Activated T-cell treated with anti-CD3 and anti-CD28 coated beads, Interleukin-2, amount 50 U/mL, for 72 hours (primary cell): Measurements from ENCODE around the gene ETFBKMT. TPM values are rescaled to one million over a fixed set of nuclear protein-coding genes. Genes with fewer than 3 reads are reported as not detected.

Source experiments
- ATAC-seq, 2 donors: fragments of 150-1000 bp; cut with Tn5 transposase; replicated peaks in 1 of 2; 2 replicates each; pipeline ENCODE4 v1.10.0; 2021; ENCODE audit warnings: moderate library complexity in 2 of 2, mild to moderate bottlenecking in 1 of 2
- DNase-seq, 2 donors: peaks; one replicate each; pipeline ENCODE4 v3.0.0; 2021 to 2022; ENCODE audit warnings: mixed read lengths in 1 of 2
- H3K27ac Mint-ChIP-seq: one replicate; pipeline ENCODE4 v1.8.0; 2022; ENCODE audit warnings: mild to moderate bottlenecking, moderate library complexity, mixed read lengths
- H3K27me3 Mint-ChIP-seq: one replicate; pipeline ENCODE4 v1.8.0; 2022; ENCODE audit warnings: low read depth, mixed read lengths
- H3K36me3 Mint-ChIP-seq, 2 donors: one replicate each; pipeline ENCODE4 v1.8.0; 2022; ENCODE audit warnings: mixed read lengths in 2 of 2, mild to moderate bottlenecking in 1 of 2; ENCODE audit not compliant: insufficient read depth in 2 of 2
- H3K4me1 Mint-ChIP-seq: one replicate; pipeline ENCODE4 v1.8.0; 2022; ENCODE audit warnings: low read depth, mixed read lengths
- H3K4me3 Mint-ChIP-seq, 2 donors: one replicate each; pipeline ENCODE4 v1.8.0; 2022; ENCODE audit warnings: mild to moderate bottlenecking in 2 of 2, mixed read lengths in 2 of 2, moderate library complexity in 2 of 2
- H3K9me3 Mint-ChIP-seq, 2 donors: one replicate each; pipeline ENCODE4 v1.8.0; 2022; ENCODE audit warnings: mixed read lengths in 2 of 2
- total RNA-seq, 2 donors: library from RNA; stranded (reverse); gene quantifications; one replicate each; pipeline ENCODE4 v1.2.3, GENCODE V29; 2022

The ETFBKMT gene
- total RNA-seq, 2 donors from 2014 or later: 1.3 to 2.0 TPM

DNA sequence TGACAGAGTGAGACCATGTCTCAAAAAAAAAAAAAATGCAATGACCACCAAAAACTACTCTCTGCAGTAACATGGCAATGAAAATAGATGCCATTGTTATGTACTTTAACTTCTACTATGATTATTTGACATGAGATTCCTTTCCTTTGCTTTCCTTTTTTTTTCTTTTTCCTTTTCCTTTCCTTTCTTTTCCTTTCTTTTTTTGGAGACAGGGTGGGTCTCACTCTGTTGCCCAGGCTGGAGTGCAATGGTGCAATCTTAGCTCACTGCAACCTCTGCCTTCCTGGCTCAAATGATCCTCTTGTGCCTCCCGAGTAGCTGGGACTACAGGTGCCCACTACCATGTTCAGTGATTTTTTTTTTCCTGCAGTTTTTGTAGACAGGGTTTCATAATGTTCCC lies 24.9 kb upstream of the ETFBKMT start:
- no peaks in the 10 kb centered on the region for H3K36me3 Mint-ChIP-seq
- DNase-seq (no peak), ATAC-seq (no peak)
- no peaks in the 10 kb centered on the region for H3K9me3 Mint-ChIP-seq
- H3K27me3 Mint-ChIP-seq: no peaks in the 10 kb centered on the region
- no peaks in the 10 kb centered on the region for H3K4me1 Mint-ChIP-seq
- H3K27ac Mint-ChIP-seq: no peak overlapping the region
- H3K4me3 Mint-ChIP-seq: no peak overlapping the region

DNA sequence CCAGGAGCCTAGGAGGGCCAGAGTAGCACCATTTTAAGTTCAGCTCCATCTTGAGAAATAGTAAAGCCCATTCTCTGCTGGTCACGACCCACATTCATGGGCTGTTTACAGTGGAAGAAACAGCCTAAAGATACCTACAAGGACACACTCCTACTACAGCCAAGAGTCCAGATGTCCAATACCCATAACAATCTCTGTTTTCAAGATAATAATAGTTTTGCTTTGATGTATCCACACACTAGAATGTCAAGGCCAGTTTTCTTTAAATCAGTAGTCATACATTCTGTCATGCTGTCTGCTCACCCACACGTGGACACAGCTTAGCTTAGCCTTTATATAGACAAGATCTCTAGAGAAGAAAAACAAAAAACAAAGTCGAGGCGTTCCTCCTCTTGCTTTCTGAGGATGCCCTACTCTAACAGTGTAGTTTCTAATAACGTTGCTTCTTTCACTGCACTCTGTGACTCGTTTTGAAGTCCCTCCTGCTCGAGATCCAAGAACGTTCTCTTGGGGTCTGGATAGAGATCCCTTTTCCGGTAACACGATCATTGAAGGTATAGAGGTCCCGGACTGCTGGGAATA lies 17.9 kb upstream of the ETFBKMT start:
- no peak for DNase-seq
- no peaks in the 10 kb centered on the region for H3K4me1 Mint-ChIP-seq
- no peaks in the 10 kb centered on the region for H3K27me3 Mint-ChIP-seq
- no peak for ATAC-seq
- H3K36me3 Mint-ChIP-seq: no peaks in the 10 kb centered on the region
- H3K27ac Mint-ChIP-seq: no peak overlapping the region
- H3K9me3 Mint-ChIP-seq: no peaks in the 10 kb centered on the region
- no peak overlapping the region for H3K4me3 Mint-ChIP-seq

DNA sequence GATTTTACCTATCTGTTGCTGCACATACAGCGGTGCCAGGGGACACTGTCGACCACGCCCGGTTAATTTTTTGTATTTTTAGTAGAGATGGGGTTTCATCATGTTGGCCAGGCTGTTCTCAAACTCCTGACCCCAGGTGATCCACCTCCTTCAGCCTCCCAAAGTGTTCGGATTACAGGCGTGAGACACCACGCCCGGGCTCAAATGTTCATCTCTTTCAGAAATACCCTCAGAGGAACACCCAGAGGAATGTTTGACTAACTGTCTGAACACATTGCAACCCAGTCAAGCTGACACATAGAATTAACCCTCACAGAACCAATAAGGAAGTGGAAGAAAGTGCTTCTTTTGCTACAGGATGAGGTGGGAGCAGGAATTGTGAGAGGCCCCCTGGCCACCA lies 15.0 kb upstream of the ETFBKMT start:
- Mint-ChIP-seq H3K27ac (no peak overlapping the region), H3K36me3 (no peaks in the 10 kb centered on the region), H3K4me1 (no peaks in the 10 kb centered on the region), H3K27me3 (no peaks in the 10 kb centered on the region), H3K9me3 (no peaks in the 10 kb centered on the region), H3K4me3 (no peak overlapping the region)
- ATAC-seq (no peak), DNase-seq (no peak)

DNA sequence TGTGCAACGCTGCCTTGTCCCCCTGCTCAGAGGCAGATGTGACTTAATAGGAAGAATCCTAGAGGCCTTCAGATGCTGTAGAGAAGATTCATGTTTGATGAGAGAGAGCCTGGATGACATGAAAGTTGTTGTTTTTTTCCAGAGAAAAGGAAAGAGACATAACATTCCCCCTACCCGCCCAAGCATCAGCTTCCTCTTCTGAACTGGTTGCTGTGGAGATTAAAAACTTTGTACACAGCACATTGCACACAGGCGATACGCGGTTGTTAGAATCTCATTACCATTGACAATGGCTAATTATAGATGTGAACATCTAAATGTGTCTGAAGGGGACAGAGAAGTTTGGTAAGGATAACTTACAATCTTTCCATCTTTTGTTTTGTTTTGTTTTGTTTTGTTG lies 13.6 kb upstream of the ETFBKMT start:
- Mint-ChIP-seq H3K27me3 (no peaks in the 10 kb centered on the region), H3K9me3 (no peaks in the 10 kb centered on the region), H3K27ac (no peak overlapping the region), H3K4me3 (no peak overlapping the region), H3K4me1 (no peaks in the 10 kb centered on the region), H3K36me3 (no peaks in the 10 kb centered on the region)
- DNase-seq (no peak), ATAC-seq (no peak)

DNA sequence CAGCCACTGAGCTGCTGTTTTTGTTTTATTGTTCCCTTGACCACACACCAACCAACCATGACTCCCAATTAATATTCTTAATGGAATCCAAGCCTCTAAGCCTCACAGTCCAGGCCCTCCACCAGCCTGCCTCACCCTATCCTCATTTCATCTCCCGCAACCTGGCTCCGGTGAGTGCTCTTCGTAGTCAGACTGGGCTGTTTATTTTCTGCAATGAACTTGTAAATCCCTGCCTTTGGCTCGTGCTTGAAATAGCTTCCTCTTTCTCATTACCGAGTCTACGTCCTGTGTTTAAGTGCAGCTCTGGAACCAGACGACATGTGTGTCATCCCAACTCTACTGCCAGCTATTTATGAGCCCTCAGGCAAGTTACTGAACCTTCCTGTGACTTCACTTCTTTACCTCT lies 12.4 kb upstream of the ETFBKMT start:
- no peak for DNase-seq
- Mint-ChIP-seq H3K27ac (no peak overlapping the region), H3K27me3 (peaks cover 8% of the 10 kb centered on the region), H3K36me3 (no peaks in the 10 kb centered on the region), H3K4me3 (no peak overlapping the region), H3K9me3 (no peaks in the 10 kb centered on the region), H3K4me1 (no peaks in the 10 kb centered on the region)
- no peak for ATAC-seq

DNA sequence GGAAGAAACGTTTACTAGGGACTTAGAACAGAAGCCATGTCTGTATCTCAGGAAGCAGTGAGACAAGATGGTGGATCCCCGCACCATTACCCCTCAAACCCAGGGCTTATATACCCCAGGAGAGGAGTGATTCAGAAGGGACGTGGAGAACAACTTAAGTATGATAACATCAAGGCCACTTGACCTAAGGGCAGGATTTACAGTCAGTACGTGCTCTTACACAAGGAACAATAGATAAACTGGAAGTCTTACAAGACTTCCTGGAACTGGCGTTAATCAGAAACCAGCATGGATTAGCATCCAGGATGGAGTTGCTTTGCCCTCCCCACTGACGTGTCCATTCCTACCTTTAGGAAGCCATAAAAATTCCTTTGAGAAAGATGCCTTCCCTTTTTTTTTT lies 8.6 kb upstream of the ETFBKMT start:
- H3K27ac Mint-ChIP-seq: no peak overlapping the region
- ATAC-seq (no peak), DNase-seq (no peak)
- no peak overlapping the region for H3K4me3 Mint-ChIP-seq
- H3K9me3 Mint-ChIP-seq: no peaks in the 10 kb centered on the region
- H3K27me3 Mint-ChIP-seq: peaks cover 13% of the 10 kb centered on the region
- H3K4me1 Mint-ChIP-seq: peaks cover 14% of the 10 kb centered on the region
- no peaks in the 10 kb centered on the region for H3K36me3 Mint-ChIP-seq

DNA sequence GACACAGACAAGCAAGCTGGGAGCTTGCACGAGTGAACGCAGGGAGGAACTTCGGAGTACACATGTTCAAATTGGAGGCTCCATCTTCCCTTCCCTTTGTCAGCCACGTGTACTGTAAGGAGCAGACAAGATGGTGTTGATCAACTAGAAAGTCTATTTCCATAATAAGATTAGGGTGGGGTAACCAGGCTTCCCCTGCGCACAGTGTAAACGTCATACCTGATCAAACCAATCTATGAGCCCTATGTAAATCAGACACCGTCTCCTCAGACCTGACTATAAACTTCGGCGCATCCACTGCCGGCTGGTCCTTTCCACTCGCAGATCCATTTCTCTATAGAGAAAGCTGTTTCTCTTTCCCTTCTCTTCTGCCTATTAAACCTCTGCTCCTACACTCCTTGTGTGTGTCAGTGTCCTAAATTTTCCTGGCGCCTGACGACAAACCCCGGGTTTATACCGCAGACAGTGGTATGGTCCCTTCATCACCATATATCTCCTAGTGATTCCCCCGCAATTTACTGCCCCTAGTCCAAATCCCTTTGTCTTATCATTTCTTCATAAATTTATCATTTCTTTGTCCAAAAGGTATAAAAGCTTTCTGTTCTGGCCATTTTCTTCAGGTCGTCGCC lies 7.5 kb upstream of the ETFBKMT start:
- Mint-ChIP-seq H3K27me3 (peaks cover 13% of the 10 kb centered on the region), H3K4me1 (peaks cover 14% of the 10 kb centered on the region), H3K9me3 (no peaks in the 10 kb centered on the region), H3K36me3 (no peaks in the 10 kb centered on the region), H3K27ac (no peak overlapping the region), H3K4me3 (peak overlapping the region in 1 of 2 donors; percentile 38)
- ATAC-seq: no peak
- no peak for DNase-seq

DNA sequence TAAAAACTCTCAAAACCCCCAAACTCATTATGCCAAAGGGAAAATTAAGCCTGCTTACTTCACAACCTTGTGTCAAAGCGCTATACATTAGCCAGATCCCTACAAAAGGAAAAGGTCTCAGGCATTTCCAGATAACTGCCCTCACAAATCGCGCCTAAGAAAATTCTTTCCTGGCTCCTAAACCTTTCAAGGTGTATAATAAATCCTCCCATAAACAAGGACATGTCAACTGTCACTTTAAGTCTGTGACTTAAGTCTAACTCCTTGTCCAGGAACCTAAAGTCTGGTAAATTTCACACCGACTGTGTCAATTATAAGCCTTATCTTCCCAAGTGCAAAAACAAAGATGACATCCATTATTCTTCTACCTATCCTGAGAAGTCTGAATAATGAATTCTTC lies 4.3 kb upstream of the ETFBKMT start:
- Mint-ChIP-seq H3K4me3 (no peak overlapping the region), H3K27me3 (peaks cover 13% of the 10 kb centered on the region), H3K9me3 (no peaks in the 10 kb centered on the region), H3K4me1 (peaks cover 19% of the 10 kb centered on the region), H3K36me3 (no peaks in the 10 kb centered on the region), H3K27ac (no peak overlapping the region)
- DNase-seq (no peak), ATAC-seq (no peak)

DNA sequence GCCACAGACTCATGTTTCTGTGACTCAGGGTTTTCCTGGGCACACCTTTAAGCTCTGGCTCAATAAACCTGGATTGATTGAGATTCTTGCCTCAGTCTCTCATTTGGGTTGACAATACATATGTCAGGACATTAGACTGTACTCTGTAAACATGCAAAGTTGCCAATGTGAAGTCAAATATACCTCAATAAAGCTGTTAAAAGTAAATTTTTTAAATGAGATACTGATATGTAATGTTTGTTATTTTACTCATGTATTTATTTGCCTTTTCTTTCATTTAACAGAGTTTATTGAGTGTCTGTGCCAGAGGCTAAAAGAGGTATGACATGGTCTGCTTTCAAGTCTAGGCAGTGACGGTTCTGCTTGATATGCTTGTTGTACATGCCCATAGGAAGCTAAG lies 3.7 kb upstream of the ETFBKMT start:
- Mint-ChIP-seq H3K27ac (no peak overlapping the region), H3K4me1 (peaks cover 19% of the 10 kb centered on the region), H3K9me3 (no peaks in the 10 kb centered on the region), H3K4me3 (no peak overlapping the region), H3K27me3 (peaks cover 13% of the 10 kb centered on the region), H3K36me3 (no peaks in the 10 kb centered on the region)
- no peak for ATAC-seq
- no peak for DNase-seq

DNA sequence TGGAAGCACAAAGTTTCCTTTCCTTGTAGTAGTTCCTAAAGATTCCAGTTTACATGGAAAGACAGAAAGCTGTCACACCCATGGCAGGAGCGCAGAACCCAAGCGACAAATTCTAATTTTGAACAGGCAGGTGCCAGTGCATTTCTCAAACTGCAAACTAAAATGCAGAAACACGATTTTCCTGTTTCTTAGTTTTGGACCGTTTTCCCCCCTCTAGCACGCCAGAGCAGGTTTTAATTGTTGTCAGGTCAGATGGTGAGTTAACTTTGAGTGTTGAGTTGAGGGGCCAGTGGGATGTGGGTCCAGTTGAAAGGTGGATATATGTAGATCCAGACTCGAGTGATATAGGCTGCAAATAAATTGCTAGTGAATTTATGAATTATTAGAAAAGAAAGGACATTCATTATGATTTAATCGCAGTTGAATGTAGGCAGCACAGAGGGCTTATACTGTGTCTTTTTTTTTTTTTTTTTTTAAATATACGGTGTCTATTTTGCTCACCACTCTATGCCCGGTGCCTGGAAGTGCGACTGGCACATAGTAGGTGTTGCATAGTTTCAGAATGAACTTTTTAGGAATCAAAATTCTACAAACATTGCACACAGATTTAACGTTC lies 909 bp upstream of the ETFBKMT start:
- H3K4me1 Mint-ChIP-seq: peaks cover 6% of the 10 kb centered on the region

DNA sequence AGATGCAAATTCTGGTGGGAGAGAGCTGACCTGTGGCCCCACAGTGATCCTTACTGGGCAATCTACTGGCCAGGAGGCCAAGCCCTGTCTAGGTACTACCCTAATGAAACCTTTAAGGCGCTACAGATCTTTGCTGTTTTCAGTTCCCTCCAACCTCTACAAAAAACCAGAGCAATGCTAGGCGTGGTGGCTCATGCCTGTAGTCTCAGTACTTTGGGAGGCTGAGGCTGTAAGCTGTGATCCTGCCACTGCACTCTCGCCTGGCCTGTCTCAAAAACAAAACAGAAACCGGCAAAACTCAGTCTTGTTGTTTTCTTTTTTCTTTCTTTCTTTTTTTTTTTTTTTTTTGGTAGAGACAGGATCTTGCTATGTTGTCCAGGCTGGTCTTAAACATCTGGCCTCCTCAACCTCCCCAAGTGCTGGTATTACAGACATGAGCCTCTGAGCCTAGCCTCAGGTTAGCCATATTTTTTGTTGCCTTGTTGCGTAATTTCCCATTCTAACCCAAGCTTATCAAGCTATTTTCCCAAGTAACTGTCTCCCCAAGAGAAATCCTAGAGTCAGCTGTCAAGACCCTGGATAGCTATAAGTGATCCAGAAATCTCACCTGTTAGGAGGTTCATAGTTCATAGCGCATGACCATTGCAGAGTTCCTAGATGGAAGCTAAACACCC lies 2.8 kb downstream of the ETFBKMT start:
- Mint-ChIP-seq H3K4me1 (peaks cover 5% of the 10 kb centered on the region), H3K36me3 (peaks cover 0 to 2% of the 10 kb centered on the region in 2 donors), H3K27me3 (no peaks in the 10 kb centered on the region), H3K9me3 (peaks cover 0 to 1% of the 10 kb centered on the region in 2 donors), H3K27ac (no peak overlapping the region), H3K4me3 (no peak overlapping the region)
- DNase-seq (no peak), ATAC-seq (no peak)

More for the DNA sequence above, 909 bp upstream of the ETFBKMT start:
- Mint-ChIP-seq H3K9me3 (no peaks in the 10 kb centered on the region), H3K36me3 (no peaks in the 10 kb centered on the region), H3K27me3 (no peaks in the 10 kb centered on the region), H3K27ac (peak overlapping the region; percentile 94), H3K4me3 (peak overlapping the region; percentile 88 to 89)
- DNase-seq (no peak), ATAC-seq (peak; percentile 3 to 10)

DNA sequence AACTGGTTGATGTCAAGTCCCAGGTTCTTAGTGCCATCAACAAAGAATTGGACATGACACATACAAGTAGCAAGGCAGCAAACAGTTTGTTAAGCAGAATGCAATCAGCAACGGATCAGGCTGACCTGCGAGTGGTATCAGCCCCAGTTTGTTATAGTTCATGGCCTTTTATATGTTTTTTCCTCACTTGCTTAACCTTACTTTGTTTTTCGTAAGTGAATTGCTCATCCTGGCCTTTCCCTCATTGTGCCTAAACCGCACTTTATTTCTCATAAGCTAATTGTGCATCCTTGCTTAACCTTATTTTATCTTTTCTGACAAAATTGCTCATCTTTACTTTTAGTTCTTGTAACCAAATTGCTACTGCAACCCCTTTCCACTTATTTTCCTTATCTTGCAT lies 4.1 kb downstream of the ETFBKMT start:
- peaks cover 2% of the 10 kb centered on the region for H3K4me1 Mint-ChIP-seq
- peaks cover 0 to 2% of the 10 kb centered on the region in 2 donors for H3K36me3 Mint-ChIP-seq
- no peak for ATAC-seq
- H3K27me3 Mint-ChIP-seq: no peaks in the 10 kb centered on the region
- peaks cover 0 to 1% of the 10 kb centered on the region in 2 donors for H3K9me3 Mint-ChIP-seq
- H3K4me3 Mint-ChIP-seq: no peak overlapping the region
- DNase-seq: no peak
- H3K27ac Mint-ChIP-seq: peak overlapping the region; percentile 5

DNA sequence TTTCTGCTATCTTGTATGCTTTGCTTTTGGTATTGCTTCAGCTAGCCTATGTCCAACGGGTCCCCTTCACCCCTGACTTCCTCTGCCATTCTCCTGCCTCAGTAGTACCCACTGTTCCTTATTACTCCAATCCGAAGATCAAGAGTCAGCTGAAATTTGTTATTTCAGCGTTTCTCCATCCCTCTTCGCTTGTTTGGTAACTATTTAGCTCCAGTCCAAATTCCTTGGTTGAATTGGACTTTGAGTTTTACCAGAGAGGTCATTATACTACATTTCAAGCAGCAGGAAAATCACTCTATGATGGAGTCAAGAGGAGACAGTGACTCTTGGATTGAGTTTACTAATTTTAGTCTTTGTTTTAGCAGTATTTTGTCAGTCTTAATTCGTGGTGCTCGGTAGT lies 4.5 kb downstream of the ETFBKMT start:
- H3K4me3 Mint-ChIP-seq: no peak overlapping the region
- no peak for ATAC-seq
- no peak for DNase-seq
- peaks cover 4 to 6% of the 10 kb centered on the region in 2 donors for H3K36me3 Mint-ChIP-seq
- no peaks in the 10 kb centered on the region for H3K27me3 Mint-ChIP-seq
- no peaks in the 10 kb centered on the region for H3K4me1 Mint-ChIP-seq
- H3K9me3 Mint-ChIP-seq: peaks cover 5 to 6% of the 10 kb centered on the region in 2 donors
- peak overlapping the region; percentile 5 for H3K27ac Mint-ChIP-seq
